NCI-H2196 (cell line): ENCODE results near the gene AKAP8.
"Not testable (repeated sequence)": the region's sequence is repeated elsewhere in the genome, so short reads cannot be mapped to it uniquely, and the experiment has no call there.

Experiments
- DNase-seq: peaks from one replicate; lab custom pipeline; 2025; ENCODE audit not compliant: unreplicated experiment; lab: John Stamatoyannopoulos, UW

Gene AKAP8

DNA sequence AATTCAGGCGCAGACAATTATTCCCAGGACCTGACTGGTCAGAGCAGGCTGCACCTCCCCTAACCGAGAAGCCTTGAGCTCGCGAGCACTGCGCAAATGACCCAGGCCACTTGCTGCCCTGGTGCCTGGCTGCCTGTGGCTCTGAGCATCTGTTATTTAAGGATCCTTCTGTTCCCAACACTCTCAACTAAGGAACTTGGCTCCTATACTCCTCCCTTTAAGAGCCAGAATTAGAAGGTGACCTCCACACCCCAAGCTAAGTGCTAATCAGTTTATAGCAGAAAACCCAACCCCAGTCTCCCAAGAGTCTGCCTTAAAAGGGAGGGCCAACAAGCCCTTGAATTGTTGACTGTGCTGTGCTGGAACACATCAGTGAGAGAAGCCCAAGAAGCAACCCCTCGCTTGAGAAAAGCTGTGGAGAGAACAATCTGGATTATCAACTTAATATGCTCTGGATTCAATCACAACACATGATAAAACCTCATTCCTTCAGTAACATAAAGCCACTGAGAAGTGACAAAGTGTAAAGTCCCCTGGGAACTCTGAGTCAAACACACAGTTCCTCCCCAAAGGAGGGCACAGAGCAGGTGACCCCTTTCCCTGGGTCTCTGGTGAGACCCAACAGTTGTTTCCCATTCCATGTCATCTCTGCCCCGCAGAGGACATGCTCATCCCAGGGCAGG is 24.7 kb upstream of the AKAP8 start:
- DNase-seq: no peak

DNA sequence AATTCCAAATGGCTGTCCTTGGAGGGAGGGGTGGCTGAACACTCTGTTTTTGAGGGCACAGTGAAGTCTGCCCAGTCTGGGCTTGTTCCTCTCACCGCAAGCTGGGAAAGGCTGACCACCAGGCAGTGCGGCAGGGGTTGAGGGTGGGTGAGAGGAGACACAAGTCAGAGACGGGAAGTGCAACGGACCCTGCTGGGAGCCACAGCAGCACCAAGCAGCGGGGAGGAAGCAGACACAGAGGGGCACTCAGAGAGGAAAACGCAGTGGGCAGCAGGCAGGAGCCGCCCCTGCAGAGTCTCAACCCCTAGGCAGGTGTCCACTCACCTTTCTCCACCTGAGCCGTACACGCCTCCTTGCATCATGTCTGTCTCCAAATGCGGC is 23.6 kb upstream of the AKAP8 start:
- no peak for DNase-seq

DNA sequence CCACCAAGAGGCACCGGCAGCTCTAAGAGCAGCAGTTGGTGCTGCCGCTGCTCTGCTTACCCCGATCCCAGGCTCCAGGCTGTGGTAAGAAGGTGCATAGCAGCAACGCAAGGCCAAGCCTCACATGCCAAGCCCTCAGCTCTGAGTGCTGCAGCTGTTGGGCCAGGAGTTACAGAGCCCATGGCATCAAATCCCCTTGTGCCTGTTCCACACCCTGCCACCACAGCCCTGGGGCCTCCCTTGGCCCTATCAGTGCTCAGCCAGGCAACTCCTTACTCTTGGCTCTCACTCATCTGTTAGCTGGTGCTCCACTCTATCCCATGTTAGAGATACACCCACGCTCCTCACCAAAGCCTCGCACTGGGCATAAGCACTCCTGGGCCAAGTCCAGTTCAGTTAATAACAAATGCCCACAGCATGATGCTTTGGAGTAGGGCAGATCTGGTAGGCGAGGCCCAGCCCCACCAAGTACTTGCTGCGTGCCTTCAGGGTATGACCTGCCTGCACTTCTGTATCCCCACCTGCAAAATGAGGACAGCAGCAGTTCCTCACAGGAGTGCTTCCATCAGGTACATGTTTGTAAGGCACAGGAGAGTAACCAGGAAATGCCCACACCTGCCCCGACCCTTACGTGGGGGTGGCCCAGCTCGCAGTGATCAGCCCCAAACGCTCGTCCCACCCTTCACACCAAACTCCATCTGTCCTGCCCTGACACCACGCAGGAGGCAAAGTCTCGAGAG is 23.0 kb upstream of the AKAP8 start:
- DNase-seq: no peak

DNA sequence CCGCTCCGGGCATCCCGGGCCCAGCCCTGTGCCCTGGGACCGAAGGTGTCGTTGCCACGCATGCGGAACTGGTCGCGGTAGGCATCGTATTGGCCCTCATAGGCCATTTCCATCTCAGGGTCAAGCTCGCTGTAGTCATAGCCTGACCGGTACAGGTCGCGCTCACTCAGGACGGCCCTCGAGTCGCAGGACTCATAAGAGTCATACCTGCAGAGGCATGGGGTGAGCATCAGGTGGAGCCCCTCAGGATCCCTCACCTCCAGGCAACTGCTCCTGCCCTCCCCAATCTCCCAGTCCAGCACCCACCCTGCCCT is 21.8 kb upstream of the AKAP8 start:
- DNase-seq: no peak

DNA sequence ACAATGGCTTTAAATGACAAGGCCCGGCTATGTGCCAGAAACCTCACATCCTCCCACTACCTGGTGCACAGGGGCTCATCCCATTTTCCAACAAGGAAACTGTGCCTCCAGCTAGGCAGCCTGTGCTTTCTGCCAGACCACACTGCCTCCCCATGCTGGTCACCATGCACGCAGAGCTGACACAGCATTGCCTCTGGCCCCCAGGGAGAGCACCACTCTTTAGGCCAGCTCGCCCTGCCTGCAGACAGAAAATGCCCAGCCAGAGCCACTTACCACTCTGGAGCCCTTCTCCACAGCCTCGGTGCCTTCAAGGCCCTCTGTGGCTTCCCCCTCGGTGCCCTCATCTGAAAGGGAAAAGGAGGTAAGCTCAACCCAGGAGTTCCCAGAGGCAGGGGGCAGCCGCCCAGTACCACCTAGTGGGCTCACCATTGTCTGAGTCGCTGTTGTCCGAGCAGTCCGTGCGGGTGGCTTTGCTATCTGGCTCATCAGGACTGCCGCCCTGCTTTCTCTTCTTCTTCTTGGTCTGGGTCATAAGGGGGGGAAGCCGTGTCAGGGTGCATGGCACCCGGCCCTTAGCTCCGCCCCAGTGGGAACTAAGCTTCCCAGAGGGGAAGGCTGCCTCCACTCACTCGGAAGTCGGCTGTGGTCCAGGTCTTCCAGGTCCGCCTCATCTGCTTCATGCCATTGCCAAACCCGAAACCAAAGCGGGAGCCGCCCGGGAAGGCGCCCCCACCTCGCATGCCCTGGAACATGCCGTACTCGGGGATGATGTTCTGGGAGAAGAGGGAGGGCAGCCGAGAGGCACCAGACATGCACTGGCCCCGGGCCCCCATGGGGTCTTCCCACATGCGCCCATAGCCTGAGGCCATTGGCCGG is 21.2 kb upstream of the AKAP8 start:
- no peak for DNase-seq

DNA sequence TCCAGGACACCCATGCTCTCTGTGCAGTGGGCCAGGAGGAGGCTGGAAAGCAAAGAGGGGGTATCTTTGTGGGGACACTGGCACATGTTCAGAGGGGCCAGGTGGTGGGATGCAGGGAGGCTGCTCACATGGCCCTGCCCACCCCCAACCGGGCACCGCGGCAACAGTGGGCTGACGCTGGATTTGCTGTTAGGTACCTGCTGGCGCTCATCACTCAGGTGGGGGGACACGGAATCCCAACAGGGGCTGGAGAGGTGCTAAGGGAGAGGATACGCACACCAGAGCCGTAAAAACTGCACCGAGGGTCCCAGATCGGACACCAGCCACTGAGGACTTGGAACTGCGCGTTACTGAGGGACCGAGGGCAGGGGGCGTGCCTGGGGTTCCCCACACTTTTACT is 20.0 kb upstream of the AKAP8 start:
- DNase-seq: no peak

DNA sequence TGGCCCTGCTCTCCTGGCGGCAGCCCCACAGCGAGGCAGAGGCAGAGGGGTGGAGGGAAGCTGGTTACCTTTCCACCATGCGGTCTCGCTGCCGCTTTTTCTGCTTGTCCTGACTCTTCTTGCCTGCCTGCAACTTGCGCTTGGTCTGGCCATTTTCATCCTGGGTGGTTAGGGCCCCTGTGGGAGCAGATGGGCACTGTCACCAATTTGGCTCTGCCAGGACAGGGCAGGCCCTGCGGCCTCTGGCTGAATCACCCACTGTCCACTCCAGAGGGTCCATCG is 19.6 kb upstream of the AKAP8 start:
- DNase-seq: no peak

DNA sequence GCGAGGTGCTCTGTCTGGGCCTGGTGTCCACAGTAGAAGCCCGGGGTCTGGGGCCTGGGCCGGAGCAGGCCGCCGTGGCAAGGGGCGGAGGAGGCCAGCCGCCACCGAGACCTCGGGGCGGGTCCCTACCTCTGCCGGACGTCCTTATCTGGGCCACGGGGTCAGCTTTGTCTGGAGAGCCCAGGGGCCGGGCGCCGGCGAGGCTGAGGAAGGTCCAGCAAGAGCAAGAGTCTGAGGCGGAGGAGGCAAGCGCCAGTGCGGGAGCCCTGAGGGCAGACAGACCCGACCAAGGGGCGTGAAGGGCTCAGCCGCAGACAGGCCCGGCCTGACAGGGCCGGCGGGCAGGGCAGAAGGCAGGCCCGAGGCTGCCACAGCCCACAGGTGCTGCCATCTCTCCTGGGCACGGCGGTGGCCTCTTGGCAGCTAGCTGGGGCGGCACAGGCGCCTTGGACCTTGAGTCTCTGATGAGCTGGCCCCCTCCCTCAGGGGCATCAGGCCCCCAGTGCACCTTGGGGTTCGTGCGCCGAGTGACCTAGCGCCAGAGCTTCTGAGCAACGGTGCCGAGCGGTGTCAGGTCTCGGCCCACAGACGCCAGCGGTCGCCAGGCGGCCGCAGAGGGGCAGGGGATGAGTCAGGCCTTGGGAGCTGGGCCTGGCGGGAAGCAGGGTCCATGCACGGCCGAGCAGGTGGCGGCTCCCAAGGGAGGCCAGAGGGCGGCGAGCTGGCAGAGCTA is 19.1 kb upstream of the AKAP8 start:
- DNase-seq: no peak

DNA sequence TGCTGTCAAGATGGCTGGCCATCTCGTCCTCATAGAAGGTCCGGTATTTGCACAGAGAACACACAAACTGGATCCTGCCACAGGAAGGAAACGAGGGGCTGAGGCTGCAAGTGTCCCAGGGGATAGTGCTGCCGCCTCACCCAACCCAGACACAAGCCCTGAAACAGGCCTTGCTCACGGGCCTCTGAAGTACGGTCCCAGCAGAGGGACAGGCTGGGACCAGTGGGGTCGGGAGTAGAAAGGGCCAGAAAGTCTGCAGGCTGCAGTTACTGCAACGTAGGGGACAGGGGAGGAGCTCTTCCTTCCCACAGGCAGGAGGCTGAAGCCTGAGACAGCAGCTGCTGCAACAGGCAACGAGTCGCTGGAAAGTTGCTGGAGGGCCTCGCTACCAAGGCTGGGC is 18.2 kb upstream of the AKAP8 start:
- no peak for DNase-seq

DNA sequence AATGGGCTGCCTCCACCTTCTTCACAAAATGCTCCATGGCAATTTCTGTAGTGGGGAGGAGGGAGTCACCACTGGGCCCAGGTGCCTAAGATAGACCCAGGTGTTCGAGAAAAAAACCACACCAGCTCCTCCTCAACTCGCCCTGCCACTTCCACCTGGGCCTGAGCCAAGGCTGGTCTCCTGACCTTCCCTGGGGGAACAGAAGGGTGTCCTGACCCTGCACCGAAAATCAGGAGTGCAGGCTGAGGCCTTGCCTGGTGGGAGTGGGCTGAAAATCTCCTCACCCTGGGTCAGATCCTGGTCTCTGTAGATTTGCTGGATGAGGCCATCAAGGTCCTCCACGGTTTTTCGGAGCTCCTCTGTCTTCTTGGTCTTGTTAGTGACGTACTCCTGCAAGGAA is 17.6 kb upstream of the AKAP8 start:
- no peak for DNase-seq

DNA sequence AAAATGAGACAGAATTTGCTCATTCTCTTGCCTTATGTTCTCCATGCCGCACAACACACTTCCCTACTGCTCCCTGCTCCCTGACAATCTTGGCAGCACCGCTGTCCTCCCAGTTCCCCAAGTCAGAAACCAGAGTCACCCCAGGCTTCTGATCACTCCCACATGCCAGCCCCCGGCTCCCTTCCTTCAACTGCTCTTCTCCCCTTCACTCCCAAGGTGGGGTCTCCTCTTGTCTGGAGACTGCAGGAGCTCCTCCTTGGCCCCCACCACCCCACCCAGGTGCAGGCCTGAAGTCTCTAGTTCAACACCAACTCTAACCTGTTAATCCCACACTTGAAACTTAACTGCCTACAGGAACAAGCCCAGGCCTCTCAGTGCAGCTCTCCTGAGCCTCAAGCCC is 16.8 kb upstream of the AKAP8 start:
- DNase-seq: no peak

DNA sequence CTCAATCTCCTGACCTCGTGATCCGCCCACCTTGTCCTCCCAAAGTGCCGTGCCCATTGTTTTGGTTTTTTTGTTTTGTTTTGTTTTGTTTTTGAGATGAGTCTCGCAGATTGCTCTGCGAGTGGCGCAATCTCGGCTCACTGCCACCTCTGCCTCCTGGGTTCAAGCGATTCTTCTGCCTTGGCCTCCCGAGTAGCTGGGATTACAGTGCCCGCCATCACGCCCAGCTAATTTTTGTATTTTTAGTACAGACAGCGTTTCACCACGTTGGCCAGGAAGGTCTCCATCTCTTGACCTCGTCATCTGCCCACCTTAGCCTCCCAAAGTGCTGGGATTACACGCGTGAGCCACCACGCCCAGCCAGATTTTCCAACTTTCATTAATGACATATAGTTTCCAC is 15.7 kb upstream of the AKAP8 start:
- not testable (repeated sequence) for DNase-seq

DNA sequence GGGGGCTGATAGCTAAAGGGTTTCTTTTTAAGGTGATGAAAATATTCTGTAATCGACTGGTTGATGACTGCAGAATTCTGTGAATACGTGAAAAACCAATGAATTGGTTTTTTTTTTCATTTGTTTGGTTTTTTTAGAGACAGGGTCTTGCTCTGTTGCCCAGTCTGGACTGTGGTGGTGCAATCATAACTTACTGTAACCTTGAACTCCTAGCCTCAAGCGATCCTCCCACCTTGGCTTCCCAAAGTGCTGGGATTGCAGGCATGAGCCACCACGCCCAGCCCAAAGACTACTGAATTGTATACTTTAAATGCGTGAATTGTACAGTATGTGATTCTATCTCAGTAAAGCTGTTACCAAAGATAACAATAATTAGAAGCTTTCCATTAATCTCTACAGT is 14.8 kb upstream of the AKAP8 start:
- DNase-seq: no peak

DNA sequence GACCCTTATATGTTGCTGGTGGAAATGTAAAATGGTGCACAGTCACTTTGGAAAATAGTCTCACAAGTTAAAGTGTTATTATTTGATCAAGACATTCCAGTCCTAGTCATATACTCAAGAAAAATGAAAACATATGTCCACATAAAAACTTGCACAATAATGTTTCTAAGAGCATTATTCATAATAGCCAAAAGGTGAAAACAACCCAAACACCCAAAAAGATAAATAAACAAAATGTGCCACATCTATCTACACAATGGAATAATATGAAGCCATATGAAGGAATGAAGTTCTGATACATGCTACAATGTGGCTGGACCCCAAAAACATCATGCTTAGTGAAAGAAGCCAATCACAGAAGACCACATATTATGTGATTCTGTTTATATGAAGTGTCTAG is 14.4 kb upstream of the AKAP8 start:
- no peak for DNase-seq

DNA sequence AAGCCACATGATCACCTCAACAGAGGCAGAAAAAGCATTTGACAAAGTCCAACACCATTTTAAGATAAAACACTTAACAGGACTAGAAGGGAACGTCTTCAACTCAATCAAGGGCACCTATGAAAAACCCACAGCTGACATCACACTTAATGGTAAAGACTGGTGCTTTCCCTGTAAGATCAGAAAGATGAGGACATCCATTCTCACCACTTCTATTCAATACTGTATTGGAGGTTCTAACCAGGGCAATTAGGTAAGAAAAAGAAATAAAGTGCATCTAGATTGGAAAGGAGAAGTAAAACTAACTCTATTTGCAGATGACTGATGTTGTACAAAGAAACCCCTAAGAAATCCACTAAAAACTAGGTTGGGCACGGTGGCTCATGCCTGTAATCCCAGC is 11.2 kb upstream of the AKAP8 start:
- DNase-seq: no peak

DNA sequence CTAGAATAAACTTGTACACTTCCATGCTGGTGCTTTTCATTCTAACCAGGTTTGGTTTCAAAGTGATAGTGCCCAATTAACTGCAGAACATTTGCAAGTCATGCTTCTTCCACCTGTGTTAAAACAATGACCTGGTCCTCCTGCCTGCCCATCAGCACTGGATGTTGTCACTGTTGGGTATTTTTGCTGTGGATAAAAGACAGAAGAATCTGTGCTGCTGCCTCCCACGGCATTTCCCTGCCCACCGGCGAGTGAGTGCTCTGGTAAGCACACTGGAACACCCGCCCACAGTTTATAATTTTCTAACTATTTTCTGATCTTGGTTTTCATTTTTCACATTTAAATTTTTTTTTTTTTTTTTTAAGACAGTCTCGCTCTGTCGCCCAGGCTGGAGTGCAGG is 2.3 kb upstream of the AKAP8 start:
- DNase-seq: no peak

DNA sequence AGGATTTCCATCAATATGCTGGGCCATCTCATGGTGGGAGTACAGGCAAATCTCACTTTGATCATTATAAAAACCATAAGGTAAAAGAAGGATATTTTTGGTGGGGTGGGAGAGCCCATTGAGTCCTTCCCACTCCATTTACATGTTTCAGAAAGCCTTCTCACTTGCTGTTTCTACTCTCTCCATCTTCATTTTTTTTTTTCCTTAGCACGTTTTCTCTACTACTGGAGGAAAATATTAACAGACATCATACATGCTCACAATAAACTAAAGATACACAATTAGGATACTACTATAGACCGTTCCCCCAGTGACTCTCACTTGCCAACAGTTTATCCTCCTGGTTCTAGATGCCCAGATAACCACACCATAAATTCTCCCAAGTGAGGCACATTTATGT is 1.8 kb upstream of the AKAP8 start:
- no peak for DNase-seq

DNA sequence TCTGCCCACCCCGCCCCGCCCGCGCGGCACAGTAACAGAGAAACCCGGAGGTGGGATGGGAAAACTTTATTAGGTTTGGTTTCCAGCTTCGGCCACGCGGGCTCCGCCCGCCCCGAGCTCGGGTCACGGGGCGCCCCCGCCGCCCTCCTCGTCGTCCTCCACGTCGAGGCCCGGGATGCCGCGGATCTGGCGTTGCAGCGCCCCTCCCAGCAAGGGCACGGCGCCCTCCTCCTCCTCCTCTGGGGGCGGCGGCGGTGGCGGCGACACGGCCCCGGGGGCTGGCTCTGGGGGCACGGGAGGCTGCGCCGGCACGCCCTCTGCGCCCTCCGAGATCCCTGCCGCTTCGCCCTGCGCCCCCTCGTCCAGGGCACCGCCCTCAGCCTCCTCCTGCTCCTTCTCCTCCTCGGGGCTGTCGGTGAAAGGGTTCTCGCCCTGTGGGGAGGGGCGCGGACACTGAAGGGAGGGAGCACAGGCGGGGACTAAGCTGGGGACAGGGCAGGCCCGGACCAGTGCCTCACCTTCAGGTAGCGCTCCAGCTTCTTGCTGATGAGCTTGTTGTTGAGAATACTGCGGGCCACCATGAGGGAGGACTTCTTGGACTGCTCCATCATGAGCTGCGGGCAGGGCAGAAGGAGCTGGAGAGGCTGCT is 536 bp upstream of the AKAP8 start:
- peak; percentile 67 for DNase-seq

DNA sequence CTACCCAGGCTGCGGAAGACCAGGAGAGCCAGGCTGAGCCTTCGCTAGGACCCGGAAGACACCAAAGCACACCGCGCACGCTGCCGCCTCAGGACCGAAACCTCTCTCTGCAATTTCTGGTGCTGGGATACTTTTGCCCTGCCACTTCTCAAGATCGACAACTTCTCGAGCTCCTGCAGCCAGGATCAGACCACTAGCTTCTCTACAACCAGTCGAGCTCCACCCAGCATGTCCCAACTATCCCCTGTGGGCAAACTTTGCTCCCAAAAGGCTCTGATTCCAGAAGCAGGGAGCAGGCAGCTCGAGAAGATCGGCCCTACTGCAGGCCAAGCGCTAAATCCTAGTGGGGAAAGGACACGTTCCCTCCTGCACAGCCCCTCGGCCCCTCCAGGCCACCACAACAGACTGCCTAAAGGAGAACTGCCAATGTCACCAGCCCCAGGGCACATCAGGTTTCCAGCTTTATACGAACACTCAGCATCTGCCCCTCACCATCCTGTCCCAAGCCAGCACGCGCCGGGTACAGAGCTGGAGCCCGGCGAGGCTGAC is 979 bp downstream of the AKAP8 start:
- no peak for DNase-seq

DNA sequence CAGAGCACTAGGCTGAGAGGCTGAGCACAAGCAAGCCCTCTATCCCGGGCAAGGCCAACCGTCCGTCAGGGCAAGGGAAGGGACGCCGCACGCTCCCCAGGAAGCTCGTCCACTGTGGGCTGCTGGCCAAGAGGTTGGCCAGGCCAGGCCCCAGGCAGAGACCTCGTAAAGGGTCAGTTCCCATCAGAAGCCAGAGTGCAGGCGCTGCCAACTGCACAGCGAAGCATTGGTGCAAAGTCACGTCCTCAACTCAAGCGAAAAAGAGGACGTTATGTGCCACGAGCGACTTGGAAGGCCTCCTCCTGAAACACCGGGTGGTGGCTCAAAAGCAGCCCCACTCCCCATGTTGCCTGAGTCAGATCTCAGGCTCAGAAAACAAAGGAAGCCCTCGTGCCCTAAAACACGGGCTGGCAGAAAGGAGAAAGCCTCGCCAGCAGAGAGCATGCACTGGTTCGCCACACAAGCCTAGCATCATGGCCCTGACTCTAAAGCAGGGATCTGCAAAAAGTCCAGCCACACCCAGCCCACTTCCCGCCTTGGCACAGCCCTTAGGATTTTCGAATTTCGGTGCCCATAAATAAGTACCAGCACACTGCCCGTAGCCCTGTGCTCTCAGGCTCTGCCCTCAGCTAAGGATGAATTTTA is 4.7 kb downstream of the AKAP8 start:
- DNase-seq: no peak
